A549 (cell line): Measurements from ENCODE around the gene USH1C. TPM values are rescaled to one million over a fixed set of nuclear protein-coding genes. Genes with fewer than 3 reads are reported as not detected.

Experiments
- ATAC-seq, 2 experiments: fragments of 200-7000 bp in 1 of 2; fragments of >200 bp in 1 of 2; cut with Nextera tagmentation in 1 of 2; cut with Tn5 transposase in 1 of 2; 3 replicates each; pipeline versions ENCODE4 v1.8.0 to v1.9.1; 2018 to 2020; ENCODE audit warnings: mild to moderate bottlenecking in 1 of 2, moderate library complexity in 1 of 2
- CTCF ChIA-PET: fragments of 300-600 bp; sonication (Branson Sonifier 250); formaldehyde crosslinking; extraction: SDS; loops from one replicate; lab custom pipeline; 2021; ENCODE audit warnings: antibody characterized with exemption, inconsistent platforms; lab: Yijun Ruan, JAX
- POLR2A ChIA-PET: fragments of 350-600 bp; formaldehyde crosslinking; extraction: SDS; loops from one replicate; lab custom pipeline; 2021; ENCODE audit warnings: antibody characterized with exemption, inconsistent platforms; lab: Yijun Ruan, JAX
- DNase-seq, 2 experiments: peaks; one replicate each; pipeline versions ENCODE4 v3.0.0 to v3.0.0-alpha.2; 2011 to 2016; ENCODE audit warnings: low read depth in 1 of 2, low spot score in 1 of 2
- FAIRE-seq: peaks from 2 replicates; lab custom pipeline; 2011; peaks lifted over from hg19 to GRCh38; lab: Jason Lieb, UNC
- H3K27ac ChIP-seq, 2 experiments: fragments of >200 bp; sonication (Bioruptor Twin); formaldehyde crosslinking; 3 replicates each; pipeline ENCODE4 v1.5.1; 2016 to 2017
- H3K4me1 ChIP-seq: fragments of >200 bp; sonication (Bioruptor Twin); formaldehyde crosslinking; 3 replicates; pipeline ENCODE4 v1.6.1; 2016
- H3K4me2 ChIP-seq: fragments of >200 bp; sonication (Bioruptor Twin); formaldehyde crosslinking; 3 replicates; pipeline ENCODE4 v1.6.1; 2016
- H3K4me3 ChIP-seq: fragments of >200 bp; sonication (Bioruptor Twin); formaldehyde crosslinking; 3 replicates; pipeline ENCODE4 v1.5.1; 2016
- H3K9me3 ChIP-seq: fragments of >200 bp; sonication (Bioruptor Twin); formaldehyde crosslinking; 3 replicates; pipeline ENCODE4 v1.6.1; 2016
- CBX8 ChIP-seq: fragments of 200-600 bp; sonication (generic); IDR thresholded peaks from 2 replicates; pipeline ENCODE4 v1.6.1; 2016
- CHD2 ChIP-seq: fragments of 150-350 bp; IDR thresholded peaks from 2 replicates; pipeline ENCODE4 v1.6.1; 2014; ENCODE audit warnings: low read length; ENCODE audit not compliant: partially characterized antibody
- EHF ChIP-seq: fragments of 250-450 bp; sonication (Bioruptor Pico); IDR thresholded peaks from 2 replicates; pipeline ENCODE4 v1.5.0; 2020; ENCODE audit warnings: mild to moderate bottlenecking
- EHMT2 ChIP-seq: fragments of 200-600 bp; sonication (generic); IDR thresholded peaks from 2 replicates; pipeline ENCODE4 v1.6.1; 2016; ENCODE audit warnings: antibody characterized with exemption, low read depth, mild to moderate bottlenecking, moderate library complexity
- EP300 ChIP-seq, 2 experiments: fragments of >200 bp; sonication (Bioruptor Twin); formaldehyde crosslinking; IDR thresholded peaks; 2 replicates in 1 of 2; 3 replicates in 1 of 2; pipeline ENCODE4 v1.6.1; 2016 to 2017
- ESRRA ChIP-seq: fragments of 150-350 bp; IDR thresholded peaks from 2 replicates; pipeline ENCODE4 v1.6.1; 2014; ENCODE audit warnings: mild to moderate bottlenecking, low read length, borderline replicate concordance
- GATA3 ChIP-seq: IDR thresholded peaks from 2 replicates; pipeline ENCODE4 v1.6.1; 2012; ENCODE audit warnings: borderline replicate concordance
- JUN ChIP-seq, 2 experiments: fragments of >200 bp; sonication (Bioruptor Twin); formaldehyde crosslinking; IDR thresholded peaks; 2 replicates in 1 of 2; 3 replicates in 1 of 2; pipeline ENCODE4 v1.6.1; 2016 to 2017
- MYC ChIP-seq: IDR thresholded peaks from 2 replicates; pipeline ENCODE4 v1.6.1; 2012; ENCODE audit warnings: mild to moderate bottlenecking, inconsistent platforms, low read length, improper control_type of control experiment, borderline replicate concordance
- NPAS2 ChIP-seq: fragments of 250-450 bp; sonication (Bioruptor Pico); IDR thresholded peaks from 2 replicates; pipeline ENCODE4 v1.8.0; 2022; ENCODE audit warnings: mild to moderate bottlenecking, moderate library complexity, borderline replicate concordance
- PHF8 ChIP-seq: fragments of 200-600 bp; sonication (generic); IDR thresholded peaks from 2 replicates; pipeline ENCODE4 v1.6.1; 2016; ENCODE audit warnings: low read depth, mild to moderate bottlenecking, antibody characterized with exemption, moderate library complexity, borderline replicate concordance
- POLR2A ChIP-seq: IDR thresholded peaks from 2 replicates; pipeline ENCODE4 v1.6.1; 2012; ENCODE audit warnings: mild to moderate bottlenecking, low read length
- RAD21 ChIP-seq, 2 experiments: fragments of >200 bp in 1 of 2; sonication (Bioruptor Twin) in 1 of 2; formaldehyde crosslinking in 1 of 2; IDR thresholded peaks in 1 of 2; conservative IDR thresholded peaks in 1 of 2; 2 replicates in 1 of 2; 3 replicates in 1 of 2; pipeline ENCODE4 v1.6.1; 2012 to 2018; ENCODE audit warnings: inconsistent platforms in 1 of 2
- RARB ChIP-seq: fragments of 250-450 bp; sonication (Bioruptor Pico); IDR thresholded peaks from 2 replicates; pipeline ENCODE4 v1.8.0; 2021; ENCODE audit warnings: mild to moderate bottlenecking, moderate library complexity
- RFX5 ChIP-seq: fragments of 450-650 bp; IDR thresholded peaks from 2 replicates; pipeline ENCODE4 v1.7.1; 2014; ENCODE audit warnings: antibody characterized with exemption, mild to moderate bottlenecking, moderate library complexity
- RNF2 ChIP-seq: fragments of 200-600 bp; sonication (generic); IDR thresholded peaks from 2 replicates; pipeline ENCODE4 v1.6.1; 2016; ENCODE audit warnings: low read depth, mild to moderate bottlenecking, antibody characterized with exemption, moderate library complexity, borderline replicate concordance
- SREBF2 ChIP-seq: fragments of 450-650 bp; IDR thresholded peaks from 2 replicates; pipeline ENCODE4 v1.6.1; 2014; ENCODE audit warnings: mild to moderate bottlenecking, moderate library complexity
- ZC3H11A ChIP-seq: fragments of 450-650 bp; IDR thresholded peaks from 2 replicates; pipeline ENCODE4 v1.6.1; 2014; ENCODE audit warnings: antibody characterized with exemption, mild to moderate bottlenecking
- WGBS: methylation state at CpG from one replicate; pipeline ENCODE4 v1.1.6; 2017; ENCODE audit errors: missing lambda C conversion rate; 5-methylcytosine and 5-hydroxymethylcytosine counted together
- polyA plus RNA-seq, 4 experiments: library from polyadenylated mRNA; depleted of rRNA in 3 of 4; stranded (reverse); fragments of >200 nt; fragmentation: RNase III in 1 of 4; extraction: RNeasy Plus Mini Kit Qiagen cat#74134 plus additional on column Dnase treatment in 1 of 4; gene quantifications; 2 replicates in 3 of 4; 3 replicates in 1 of 4; pipeline ENCODE4 v1.2.3, GENCODE V29; 2011 to 2017
- TF ChIP-seq, protein P1 (sequence below): fragments of 250-450 bp; sonication (Bioruptor Pico); IDR thresholded peaks from 2 replicates; pipeline ENCODE4 v1.5.0; 2020; ENCODE audit warnings: low read depth, mild to moderate bottlenecking, moderate library complexity
- TF ChIP-seq, protein P2 (sequence below): IDR thresholded peaks from 2 replicates; pipeline ENCODE4 v1.6.1; 2012
- TF ChIP-seq, protein P3 (sequence below): fragments of 150-350 bp; IDR thresholded peaks from 2 replicates; pipeline ENCODE4 v1.6.1; 2014; ENCODE audit warnings: low read depth, mild to moderate bottlenecking, low read length
- TF ChIP-seq, protein P4 (sequence below): fragments of >200 bp; sonication (Bioruptor Twin); formaldehyde crosslinking; IDR thresholded peaks from 3 replicates; pipeline ENCODE4 v1.5.1; 2016

Gene USH1C
- polyA plus RNA-seq, 2 of the 4 experiments (the other 2 are of a cell fraction): 3.2 to 8.6 TPM

DNA sequence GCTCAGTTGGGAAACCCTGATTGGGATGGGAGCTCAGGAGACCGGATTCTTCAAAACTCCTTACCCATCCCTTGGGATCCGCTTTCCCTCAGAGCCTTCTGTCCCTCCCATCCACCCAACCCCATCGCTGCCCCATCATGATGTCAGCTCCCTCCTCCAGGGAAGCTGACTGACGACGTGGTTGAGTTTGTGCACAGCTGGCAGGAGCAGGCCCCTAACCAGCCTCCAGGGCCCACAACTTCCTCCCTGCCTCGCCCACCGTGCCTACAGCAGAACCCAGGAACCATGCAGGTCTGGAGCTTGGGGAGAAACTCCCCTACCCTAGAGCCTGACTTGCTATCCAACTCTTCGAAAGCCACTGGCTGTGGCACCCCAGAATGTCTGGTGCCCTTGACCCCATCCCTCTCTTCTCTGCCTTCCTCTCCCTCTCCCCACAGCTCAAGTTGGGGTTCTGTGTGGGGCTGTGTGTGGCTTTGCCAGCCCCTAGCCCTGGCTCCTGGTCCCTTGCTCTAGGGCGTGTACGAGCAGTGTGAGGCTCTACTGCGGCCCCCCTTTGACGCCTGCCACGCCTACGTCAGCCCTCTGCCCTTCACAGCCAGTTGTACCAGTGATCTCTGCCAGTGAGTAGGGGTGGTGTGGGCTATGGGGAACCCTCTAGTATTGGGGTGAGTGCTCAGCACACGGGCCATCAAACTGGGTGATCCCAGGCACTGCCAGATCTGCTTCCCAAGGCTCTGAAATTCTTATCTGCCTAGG lies 14.0 kb upstream of the USH1C start:
- no peak for TF ChIP-seq PHF8
- TF ChIP-seq MYC: no peak
- no peak for TF ChIP-seq RNF2
- TF ChIP-seq, protein P1, sequence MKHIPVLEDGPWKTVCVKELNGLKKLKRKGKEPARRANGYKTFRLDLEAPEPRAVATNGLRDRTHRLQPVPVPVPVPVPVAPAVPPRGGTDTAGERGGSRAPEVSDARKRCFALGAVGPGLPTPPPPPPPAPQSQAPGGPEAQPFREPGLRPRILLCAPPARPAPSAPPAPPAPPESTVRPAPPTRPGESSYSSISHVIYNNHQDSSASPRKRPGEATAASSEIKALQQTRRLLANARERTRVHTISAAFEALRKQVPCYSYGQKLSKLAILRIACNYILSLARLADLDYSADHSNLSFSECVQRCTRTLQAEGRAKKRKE (CRISPR knock-in tag): no peak
- TF ChIP-seq NPAS2 (CRISPR knock-in tag): no peak
- no peak for TF ChIP-seq SREBF2
- TF ChIP-seq CBX8: no peak
- TF ChIP-seq CHD2: no peak
- TF ChIP-seq JUN (IDR thresholded peaks at IDR 0.05): no peak
- TF ChIP-seq ESRRA: no peak
- no peak for TF ChIP-seq RFX5
- Histone ChIP-seq H3K4me1 (no peaks in the 10 kb centered on the region), H3K27ac (no peak overlapping the region), H3K4me3 (no peak overlapping the region), H3K9me3 (no peaks in the 10 kb centered on the region), H3K4me2 (no peak overlapping the region)
- 47% methylated on average over 14 of the region's 15 CpGs for WGBS
- FAIRE-seq: no peak
- DNase-seq: no peak
- ChIA-PET POLR2A (no interaction called here), CTCF (interaction anchor here (0.9 to 2.2 kb wide), 3 partner anchors 9 to 433 kb away, joined by 3 to 6 read pairs (median 3); no protein-coding TSS in a partner anchor)
- ATAC-seq: no peak

DNA sequence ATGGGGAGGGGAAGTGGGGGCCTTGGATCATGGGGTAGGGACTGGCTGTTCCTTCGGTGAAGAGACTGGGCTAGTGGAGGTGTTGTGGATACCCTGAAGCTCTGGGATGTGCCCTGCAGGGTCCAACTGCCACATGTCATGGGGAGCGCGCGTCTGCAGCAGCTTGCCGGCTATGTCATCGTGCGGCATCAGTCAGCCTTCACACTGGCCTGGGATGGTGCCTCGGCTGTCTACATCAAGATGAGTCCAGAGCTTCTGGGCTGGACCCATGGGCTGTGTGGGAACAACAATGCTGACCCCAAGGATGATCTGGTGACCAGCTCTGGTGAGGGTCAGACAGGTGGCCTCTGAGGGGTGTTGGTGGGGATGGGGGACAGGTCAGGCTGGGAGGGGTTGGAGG lies 12.8 kb upstream of the USH1C start:
- Histone ChIP-seq H3K9me3 (no peaks in the 10 kb centered on the region), H3K4me1 (no peaks in the 10 kb centered on the region), H3K4me2 (no peak overlapping the region), H3K27ac (no peak overlapping the region), H3K4me3 (no peak overlapping the region)
- DNase-seq (no peak), ATAC-seq (no peak), FAIRE-seq (no peak)
- no peak for TF ChIP-seq POLR2A
- TF ChIP-seq RAD21 (conservative IDR thresholded peaks at IDR 0.05 in 1 of 2, IDR thresholded peaks at IDR 0.05 in 1 of 2): no peak
- no peak for TF ChIP-seq RARB (CRISPR knock-in tag)
- TF ChIP-seq CBX8: no peak
- TF ChIP-seq GATA3: no peak
- TF ChIP-seq, protein P2, sequence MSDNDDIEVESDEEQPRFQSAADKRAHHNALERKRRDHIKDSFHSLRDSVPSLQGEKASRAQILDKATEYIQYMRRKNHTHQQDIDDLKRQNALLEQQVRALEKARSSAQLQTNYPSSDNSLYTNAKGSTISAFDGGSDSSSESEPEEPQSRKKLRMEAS: no peak
- no peak for TF ChIP-seq EHMT2
- no peak for TF ChIP-seq EP300 (IDR thresholded peaks at IDR 0.05)
- no peak for TF ChIP-seq ZC3H11A
- TF ChIP-seq, protein P3, sequence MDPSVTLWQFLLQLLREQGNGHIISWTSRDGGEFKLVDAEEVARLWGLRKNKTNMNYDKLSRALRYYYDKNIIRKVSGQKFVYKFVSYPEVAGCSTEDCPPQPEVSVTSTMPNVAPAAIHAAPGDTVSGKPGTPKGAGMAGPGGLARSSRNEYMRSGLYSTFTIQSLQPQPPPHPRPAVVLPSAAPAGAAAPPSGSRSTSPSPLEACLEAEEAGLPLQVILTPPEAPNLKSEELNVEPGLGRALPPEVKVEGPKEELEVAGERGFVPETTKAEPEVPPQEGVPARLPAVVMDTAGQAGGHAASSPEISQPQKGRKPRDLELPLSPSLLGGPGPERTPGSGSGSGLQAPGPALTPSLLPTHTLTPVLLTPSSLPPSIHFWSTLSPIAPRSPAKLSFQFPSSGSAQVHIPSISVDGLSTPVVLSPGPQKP: no peak
- TF ChIP-seq NPAS2 (CRISPR knock-in tag): no peak
- TF ChIP-seq, protein P4, sequence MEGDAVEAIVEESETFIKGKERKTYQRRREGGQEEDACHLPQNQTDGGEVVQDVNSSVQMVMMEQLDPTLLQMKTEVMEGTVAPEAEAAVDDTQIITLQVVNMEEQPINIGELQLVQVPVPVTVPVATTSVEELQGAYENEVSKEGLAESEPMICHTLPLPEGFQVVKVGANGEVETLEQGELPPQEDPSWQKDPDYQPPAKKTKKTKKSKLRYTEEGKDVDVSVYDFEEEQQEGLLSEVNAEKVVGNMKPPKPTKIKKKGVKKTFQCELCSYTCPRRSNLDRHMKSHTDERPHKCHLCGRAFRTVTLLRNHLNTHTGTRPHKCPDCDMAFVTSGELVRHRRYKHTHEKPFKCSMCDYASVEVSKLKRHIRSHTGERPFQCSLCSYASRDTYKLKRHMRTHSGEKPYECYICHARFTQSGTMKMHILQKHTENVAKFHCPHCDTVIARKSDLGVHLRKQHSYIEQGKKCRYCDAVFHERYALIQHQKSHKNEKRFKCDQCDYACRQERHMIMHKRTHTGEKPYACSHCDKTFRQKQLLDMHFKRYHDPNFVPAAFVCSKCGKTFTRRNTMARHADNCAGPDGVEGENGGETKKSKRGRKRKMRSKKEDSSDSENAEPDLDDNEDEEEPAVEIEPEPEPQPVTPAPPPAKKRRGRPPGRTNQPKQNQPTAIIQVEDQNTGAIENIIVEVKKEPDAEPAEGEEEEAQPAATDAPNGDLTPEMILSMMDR: no peak
- no peak for TF ChIP-seq EHF
- TF ChIP-seq, protein P1 (CRISPR knock-in tag): no peak
- ChIA-PET POLR2A (no interaction called here), CTCF (interaction anchor here (0.6 to 2.2 kb wide), 2 partner anchors 29 to 172 kb away, joined by 3 to 6 read pairs; no protein-coding TSS in a partner anchor)
- WGBS: 71% methylated on average over 8 of the region's 8 CpGs
